Vagina (tissue), 2 donors: Measurements from ENCODE around the gene OTOGL. TPM values are rescaled to one million over a fixed set of nuclear protein-coding genes. Genes with fewer than 3 reads are reported as not detected.

Source experiments
- DNase-seq, 2 donors: peaks; one replicate each; pipeline ENCODE4 v3.0.0-alpha.2; 2017; ENCODE audit errors: extremely low spot score in 2 of 2
- H3K27ac ChIP-seq: fragments of 200-600 bp; sonication (generic); one replicate; pipeline ENCODE4 v1.5.1; 2019
- H3K27me3 ChIP-seq: fragments of 200-600 bp; sonication (generic); one replicate; pipeline ENCODE4 v1.5.1; 2019
- H3K36me3 ChIP-seq, 2 donors: fragments of 200-600 bp; sonication (generic); one replicate each; pipeline ENCODE4 v1.5.1; 2017 to 2019
- H3K4me1 ChIP-seq: fragments of 200-600 bp; sonication (generic); one replicate; pipeline ENCODE4 v1.5.1; 2019
- H3K4me3 ChIP-seq, 2 donors: fragments of 200-600 bp; sonication (generic); 1 replicate in 1 of 2; 2 replicates in 1 of 2; pipeline ENCODE4 v1.5.1; 2016 to 2019
- H3K9me3 ChIP-seq: fragments of 200-600 bp; sonication (generic); one replicate; pipeline ENCODE4 v1.5.1; 2019
- POLR2A ChIP-seq, 2 donors: fragments of 450-650 bp; IDR thresholded peaks; one replicate each; pipeline ENCODE4 v1.6.1; 2017; ENCODE audit warnings: antibody characterized with exemption in 2 of 2, mild to moderate bottlenecking in 2 of 2, moderate library complexity in 2 of 2
- POLR2AphosphoS5 ChIP-seq, 2 donors: sonication (generic); formaldehyde crosslinking; IDR thresholded peaks; one replicate each; pipeline ENCODE4 v1.9.0; 2017; ENCODE audit warnings: antibody characterized with exemption in 2 of 2, mild to moderate bottlenecking in 2 of 2, low read depth in 1 of 2; ENCODE audit not compliant: insufficient read depth in 1 of 2
- intact Hi-C: fragments of 100-400 bp; cut with DNase I; formaldehyde crosslinking; loops from one replicate; pipeline ENCODE4 v1.15.1; 2023
- total RNA-seq: library from RNA; depleted of rRNA; stranded (reverse); fragments of >200 nt; gene quantifications from one replicate; pipeline ENCODE4 v1.2.3, GENCODE V29; 2016
- TF ChIP-seq, protein P1 (sequence below), 3 experiments: fragments of 450-650 bp in 2 of 3; fragments of 200-600 bp in 1 of 3; sonication (generic) in 1 of 3; IDR thresholded peaks; one replicate each; pipeline ENCODE4 v1.5.1; 2017 to 2019; ENCODE audit warnings: antibody characterized with exemption in 3 of 3, mild to moderate bottlenecking in 2 of 3, moderate library complexity in 2 of 3

The OTOGL gene
- total RNA-seq, 1 donor from 2014 or later, result under 0.01 TPM

DNA sequence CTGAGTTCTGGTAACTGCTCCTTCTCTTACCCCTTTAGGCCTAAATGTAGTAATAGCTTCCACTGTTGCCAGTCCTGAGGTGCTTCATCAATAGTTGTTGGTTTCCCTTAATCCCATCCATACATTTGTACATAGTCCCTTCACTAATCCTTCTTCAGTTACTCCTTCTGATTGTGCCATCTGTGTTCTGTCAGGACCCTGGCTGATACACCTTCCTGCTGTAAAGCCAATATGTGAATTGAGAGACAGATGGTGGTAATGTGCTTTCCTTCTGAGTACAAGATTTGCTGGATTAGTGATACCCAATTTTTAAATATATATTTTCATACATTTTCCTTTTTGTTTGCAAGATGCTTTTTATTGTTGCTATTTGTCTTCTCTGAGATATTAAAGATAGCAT, 66.4 kb downstream of the OTOGL start:
- H3K4me1 ChIP-seq, result no peaks in the 10 kb centered on the region
- H3K36me3 ChIP-seq, result no peaks in the 10 kb centered on the region
- no peaks in the 10 kb centered on the region for H3K27me3 ChIP-seq
- H3K4me3 ChIP-seq, result no peak overlapping the region
- intact Hi-C loops, result no loop called here
- no peaks in the 10 kb centered on the region for H3K9me3 ChIP-seq
- TF ChIP-seq, protein P1, sequence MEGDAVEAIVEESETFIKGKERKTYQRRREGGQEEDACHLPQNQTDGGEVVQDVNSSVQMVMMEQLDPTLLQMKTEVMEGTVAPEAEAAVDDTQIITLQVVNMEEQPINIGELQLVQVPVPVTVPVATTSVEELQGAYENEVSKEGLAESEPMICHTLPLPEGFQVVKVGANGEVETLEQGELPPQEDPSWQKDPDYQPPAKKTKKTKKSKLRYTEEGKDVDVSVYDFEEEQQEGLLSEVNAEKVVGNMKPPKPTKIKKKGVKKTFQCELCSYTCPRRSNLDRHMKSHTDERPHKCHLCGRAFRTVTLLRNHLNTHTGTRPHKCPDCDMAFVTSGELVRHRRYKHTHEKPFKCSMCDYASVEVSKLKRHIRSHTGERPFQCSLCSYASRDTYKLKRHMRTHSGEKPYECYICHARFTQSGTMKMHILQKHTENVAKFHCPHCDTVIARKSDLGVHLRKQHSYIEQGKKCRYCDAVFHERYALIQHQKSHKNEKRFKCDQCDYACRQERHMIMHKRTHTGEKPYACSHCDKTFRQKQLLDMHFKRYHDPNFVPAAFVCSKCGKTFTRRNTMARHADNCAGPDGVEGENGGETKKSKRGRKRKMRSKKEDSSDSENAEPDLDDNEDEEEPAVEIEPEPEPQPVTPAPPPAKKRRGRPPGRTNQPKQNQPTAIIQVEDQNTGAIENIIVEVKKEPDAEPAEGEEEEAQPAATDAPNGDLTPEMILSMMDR (IDR thresholded peaks at IDR 0.05), result no peak
- no peak for TF ChIP-seq POLR2AphosphoS5 (IDR thresholded peaks at IDR 0.05; ENCODE audit: insufficient read depth in 1 of 2, low read depth in 1 of 2)
- TF ChIP-seq POLR2A (IDR thresholded peaks at IDR 0.05), result no peak
- DNase-seq, result no peak
- H3K27ac ChIP-seq, result no peak overlapping the region

DNA sequence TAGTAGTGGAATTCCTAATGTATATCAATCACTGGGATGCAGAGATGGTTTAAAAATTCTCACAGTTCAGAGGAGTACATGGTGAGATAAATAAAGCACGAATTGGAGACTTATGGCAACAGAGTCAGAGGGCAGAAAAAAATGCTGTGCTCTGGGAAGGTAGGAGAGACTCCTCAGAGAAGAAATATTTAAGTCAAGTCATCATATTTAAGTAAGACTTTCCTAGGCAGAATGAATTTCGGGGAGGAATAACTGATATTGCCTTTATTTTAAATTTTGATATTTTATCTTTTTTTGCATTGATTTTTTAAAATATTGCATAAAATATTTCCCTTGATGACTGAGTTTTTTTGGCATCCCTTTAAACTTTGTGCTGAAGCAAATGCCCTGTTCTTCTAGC, 67.4 kb downstream of the OTOGL start:
- no peak overlapping the region for H3K27ac ChIP-seq
- no peak for DNase-seq
- intact Hi-C loops, result no loop called here
- no peak for TF ChIP-seq POLR2A (IDR thresholded peaks at IDR 0.05)
- TF ChIP-seq POLR2AphosphoS5 (IDR thresholded peaks at IDR 0.05; ENCODE audit: insufficient read depth in 1 of 2, low read depth in 1 of 2), result no peak
- TF ChIP-seq, protein P1 (IDR thresholded peaks at IDR 0.05), result no peak
- no peaks in the 10 kb centered on the region for H3K9me3 ChIP-seq
- H3K36me3 ChIP-seq, result no peaks in the 10 kb centered on the region
- no peak overlapping the region for H3K4me3 ChIP-seq
- H3K27me3 ChIP-seq, result no peaks in the 10 kb centered on the region
- no peaks in the 10 kb centered on the region for H3K4me1 ChIP-seq

GRCh38 chr12:80168936-80169335, 69.6 kb downstream of the OTOGL start:
- Histone ChIP-seq H3K27ac (no peak overlapping the region), H3K4me1 (no peaks in the 10 kb centered on the region), H3K4me3 (no peak overlapping the region), H3K9me3 (no peaks in the 10 kb centered on the region), H3K36me3 (no peaks in the 10 kb centered on the region), H3K27me3 (no peaks in the 10 kb centered on the region)
- no peak for DNase-seq
- TF ChIP-seq POLR2A (IDR thresholded peaks at IDR 0.05) (no peak), POLR2AphosphoS5 (IDR thresholded peaks at IDR 0.05; ENCODE audit: insufficient read depth in 1 of 2, low read depth in 1 of 2) (no peak)
- TF ChIP-seq, protein P1 (IDR thresholded peaks at IDR 0.05), result no peak
- intact Hi-C loops, result no loop called here

DNA sequence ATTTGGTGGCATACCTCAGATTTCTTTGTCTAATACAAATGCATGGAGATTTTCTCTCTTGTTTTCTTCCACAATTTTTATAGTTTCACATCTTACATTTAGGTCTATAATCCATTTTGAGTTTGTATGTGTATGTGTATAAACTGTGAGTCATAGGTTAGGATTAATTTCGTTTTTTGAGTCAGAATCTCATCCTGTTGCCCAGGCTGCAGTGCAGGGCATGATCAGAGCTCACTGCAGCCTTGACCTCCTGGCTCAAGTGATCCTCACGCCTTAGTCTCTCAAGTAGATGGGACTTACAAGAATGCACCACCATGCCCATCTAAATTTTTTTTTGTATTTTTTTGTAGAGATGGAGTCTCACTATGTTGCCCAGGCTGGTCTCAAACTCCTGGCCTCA, 71.6 kb downstream of the OTOGL start:
- no peaks in the 10 kb centered on the region for H3K27me3 ChIP-seq
- H3K9me3 ChIP-seq, result no peaks in the 10 kb centered on the region
- H3K4me1 ChIP-seq, result no peaks in the 10 kb centered on the region
- no peak for DNase-seq
- intact Hi-C loops, result no loop called here
- H3K4me3 ChIP-seq, result no peak overlapping the region
- H3K36me3 ChIP-seq, result no peaks in the 10 kb centered on the region
- TF ChIP-seq POLR2A (IDR thresholded peaks at IDR 0.05) (no peak), POLR2AphosphoS5 (IDR thresholded peaks at IDR 0.05; ENCODE audit: insufficient read depth in 1 of 2, low read depth in 1 of 2) (no peak)
- TF ChIP-seq, protein P1 (IDR thresholded peaks at IDR 0.05), result no peak
- H3K27ac ChIP-seq, result no peak overlapping the region

- DNase-seq, result no peak
- no peak for TF ChIP-seq POLR2AphosphoS5 (IDR thresholded peaks at IDR 0.05; ENCODE audit: insufficient read depth in 1 of 2, low read depth in 1 of 2)
- no peak for TF ChIP-seq POLR2A (IDR thresholded peaks at IDR 0.05)
- TF ChIP-seq, protein P1 (IDR thresholded peaks at IDR 0.05), result no peak
- no peaks in the 10 kb centered on the region for H3K36me3 ChIP-seq
- no peaks in the 10 kb centered on the region for H3K4me1 ChIP-seq
- H3K9me3 ChIP-seq, result no peaks in the 10 kb centered on the region
- H3K27ac ChIP-seq, result no peak overlapping the region
- intact Hi-C loops, result no loop called here
- no peak overlapping the region for H3K4me3 ChIP-seq
- H3K27me3 ChIP-seq, result no peaks in the 10 kb centered on the region
Measured at GRCh38 chr12:80173083-80173864, 73.9 kb downstream of the OTOGL start.
